Activated CD8-positive, alpha-beta T cell treated with anti-CD3 and anti-CD28 coated beads for 36 hours (primary cell): Measurements from ENCODE around the gene ZFAND2A. TPM values are rescaled to one million over a fixed set of nuclear protein-coding genes. Genes with fewer than 3 reads are reported as not detected.

Source experiments
- ATAC-seq: fragments of 200-7000 bp; cut with Tn5 transposase; one replicate; pipeline ENCODE4 v1.10.0; 2021; ENCODE audit warnings: mild to moderate bottlenecking, moderate library complexity
- CTCF ChIA-PET: fragments of 350-600 bp; sonication (Branson Sonifier 250); formaldehyde crosslinking; loops from one replicate; lab custom pipeline; 2021; ENCODE audit warnings: antibody characterized with exemption; lab: Charles Lee
- POLR2A ChIA-PET: fragments of 350-600 bp; sonication (Branson Sonifier 250); formaldehyde crosslinking; loops from one replicate; lab custom pipeline; 2021; ENCODE audit warnings: antibody characterized with exemption; lab: Charles Lee
- DNase-seq: peaks from one replicate; pipeline ENCODE4 v3.0.0-alpha.2; 2020
- H3K27ac Mint-ChIP-seq: one replicate; pipeline ENCODE4 v1.8.0; 2021; ENCODE audit warnings: mild to moderate bottlenecking, mixed read lengths
- H3K27me3 Mint-ChIP-seq: one replicate; pipeline ENCODE4 v1.8.0; 2021; ENCODE audit warnings: mixed read lengths
- H3K36me3 Mint-ChIP-seq: one replicate; pipeline ENCODE4 v1.8.0; 2021; ENCODE audit warnings: low read depth, mixed read lengths
- H3K4me1 Mint-ChIP-seq: one replicate; pipeline ENCODE4 v1.8.0; 2021; ENCODE audit warnings: low read depth, mixed read lengths
- H3K4me3 Mint-ChIP-seq: one replicate; pipeline ENCODE4 v1.8.0; 2021; ENCODE audit warnings: mild to moderate bottlenecking, moderate library complexity, mixed read lengths
- H3K9me3 Mint-ChIP-seq: one replicate; pipeline ENCODE4 v1.8.0; 2021; ENCODE audit warnings: mixed read lengths
- CTCF ChIP-seq: fragments of 200-600 bp; IDR thresholded peaks from one replicate; pipeline ENCODE4 v1.8.0; 2022; ENCODE audit warnings: antibody characterized with exemption, mild to moderate bottlenecking
- intact Hi-C: fragments of 100-400 bp; cut with micrococcal nuclease; formaldehyde crosslinking; loops from one replicate; pipeline ENCODE4 v1.10.0; 2022
- total RNA-seq, 2 experiments: library from RNA; stranded (reverse); gene quantifications; one replicate each; pipeline ENCODE4 v1.2.3, GENCODE V29; 2021

The ZFAND2A gene
- total RNA-seq, 2 experiments from 2014 or later = 22.1 to 23.5 TPM

DNA sequence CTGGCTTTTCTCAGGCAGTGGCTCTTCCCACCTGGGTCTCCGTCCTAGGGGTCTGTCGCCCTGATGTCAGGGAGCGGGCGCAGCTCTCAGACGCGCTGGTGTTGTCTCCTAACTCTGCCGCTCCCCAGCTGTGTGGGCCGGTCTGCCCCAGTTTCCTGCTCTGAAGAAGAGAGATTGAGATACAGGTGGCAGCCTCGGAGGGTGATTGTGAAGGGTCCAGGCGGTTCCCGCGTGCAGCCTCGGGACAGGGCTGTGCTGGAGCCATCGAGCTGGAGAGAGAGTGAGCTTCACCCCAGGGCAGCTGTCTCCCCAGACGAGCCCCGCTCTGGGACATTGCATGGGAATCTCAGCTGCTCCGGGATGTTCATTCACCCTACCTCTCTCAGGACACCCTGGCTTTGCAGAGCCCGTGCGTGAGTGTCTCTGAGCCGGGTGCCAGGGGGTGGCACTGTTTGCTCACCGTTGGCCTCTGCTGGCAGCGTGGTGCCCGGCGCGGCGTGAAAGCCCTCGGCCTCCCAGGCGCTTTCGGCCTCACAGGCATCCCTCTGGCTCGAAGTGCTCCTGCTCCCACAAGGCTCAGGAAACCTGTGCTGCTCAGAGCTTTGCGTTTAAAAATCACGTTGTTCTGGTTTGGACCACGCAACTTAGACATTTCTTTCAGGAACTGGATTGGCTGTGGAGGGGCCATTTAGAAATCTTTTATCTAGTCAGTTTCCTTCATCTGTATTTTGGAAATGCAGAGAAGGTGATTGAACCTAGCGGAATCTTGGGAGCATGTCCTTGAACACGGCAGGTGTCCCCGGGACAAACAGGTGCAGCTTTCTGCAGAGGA is 33.8 kb upstream of the ZFAND2A start:
- peak; percentile 23 for TF ChIP-seq CTCF
- intact Hi-C loops = no loop called here
- ChIA-PET POLR2A (interaction anchor here (0.8 kb wide), 1 partner anchor 17 kb away, joined by 4 read pairs; no protein-coding TSS in a partner anchor), CTCF (interaction anchor here (0.6 to 5.1 kb wide), 11 partner anchors 10 to 239 kb away, joined by 3 to 37 read pairs (median 5); no protein-coding TSS in a partner anchor)
- Mint-ChIP-seq H3K27me3 (peaks cover 16% of the 10 kb centered on the region), H3K9me3 (no peaks in the 10 kb centered on the region), H3K4me1 (peaks cover 10% of the 10 kb centered on the region), H3K27ac (no peak overlapping the region), H3K36me3 (no peaks in the 10 kb centered on the region), H3K4me3 (no peak overlapping the region)
- DNase-seq (peak; percentile 62), ATAC-seq (peak; percentile 54)

DNA sequence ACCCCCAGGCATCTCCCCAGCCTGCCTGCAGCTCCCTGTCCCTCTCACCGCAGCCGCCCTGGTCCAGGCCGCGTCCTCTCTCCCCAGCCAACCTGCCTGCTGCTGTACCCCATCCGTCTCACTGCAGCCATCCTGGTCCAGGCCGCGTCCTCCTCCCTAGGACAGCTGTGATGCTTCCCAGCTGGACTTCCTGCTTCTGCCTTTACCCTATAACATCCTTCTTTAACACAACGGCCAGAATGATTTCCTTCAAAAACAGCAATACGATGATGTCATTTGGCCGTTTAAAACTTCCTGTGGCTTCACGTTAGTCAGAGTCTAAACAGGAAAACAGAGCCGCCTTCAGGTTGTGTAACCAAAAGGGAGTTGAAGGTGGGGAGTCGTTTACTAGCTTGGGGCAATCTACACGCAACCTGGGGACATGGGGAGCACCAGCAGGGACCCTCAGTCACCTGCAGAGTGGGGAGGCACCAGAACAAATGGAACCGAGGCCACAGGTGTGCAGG is 32.2 kb upstream of the ZFAND2A start:
- DNase-seq (peak; percentile 52), ATAC-seq (peak; percentile 83)
- Mint-ChIP-seq H3K27me3 (peaks cover 17% of the 10 kb centered on the region), H3K4me3 (peak overlapping the region; percentile 66), H3K4me1 (peaks cover 10% of the 10 kb centered on the region), H3K9me3 (no peaks in the 10 kb centered on the region), H3K27ac (peak overlapping the region; percentile 93), H3K36me3 (no peaks in the 10 kb centered on the region)
- intact Hi-C loops = no loop called here
- ChIA-PET POLR2A (interaction anchor here (0.6 to 1.6 kb wide), 3 partner anchors 13 to 18 kb away, joined by 3 to 4 read pairs (median 3); no protein-coding TSS in a partner anchor), CTCF (interaction anchor here (1.0 to 5.1 kb wide), 10 partner anchors 9 to 241 kb away, joined by 3 to 37 read pairs (median 4); no protein-coding TSS in a partner anchor)
- TF ChIP-seq CTCF = no peak

DNA sequence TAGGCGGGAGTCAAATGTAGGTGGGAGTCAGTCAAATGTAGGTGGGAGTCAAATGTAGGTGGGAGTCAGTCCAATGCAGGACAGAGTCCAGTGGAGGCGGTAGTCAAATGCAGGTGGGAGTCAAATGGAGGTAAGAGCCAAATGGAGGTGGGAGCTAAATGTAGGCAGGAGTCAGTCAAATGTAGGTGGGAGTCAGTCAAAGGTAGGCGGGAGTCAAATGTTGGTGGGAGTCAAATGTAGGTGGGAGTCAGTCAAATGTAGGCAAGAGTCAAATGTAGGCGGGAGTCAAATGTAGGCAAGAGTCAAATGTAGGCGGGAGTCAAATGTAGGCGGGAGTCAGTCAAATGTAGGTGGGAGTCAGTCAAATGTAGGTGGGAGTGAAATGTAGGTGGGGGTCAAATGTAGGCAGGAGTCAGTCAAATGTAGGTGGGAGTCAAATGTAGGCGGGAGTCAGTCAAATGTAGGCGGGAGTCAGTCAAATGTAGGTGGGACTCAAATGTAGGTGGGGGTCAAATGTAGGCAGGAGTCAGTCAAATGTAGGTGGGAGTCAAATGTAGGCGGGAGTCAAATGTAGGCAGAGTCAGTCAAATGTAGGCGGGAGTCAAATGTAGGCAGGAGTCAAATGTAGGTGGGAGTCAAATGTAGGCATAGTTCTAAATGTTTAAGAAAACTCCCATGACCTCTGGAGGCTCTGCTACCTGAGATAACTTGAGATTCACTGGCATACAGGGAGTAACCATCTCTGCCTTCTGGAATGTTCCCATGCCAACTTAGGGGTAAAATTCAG is 30.2 kb upstream of the ZFAND2A start:
- Mint-ChIP-seq H3K27me3 (peaks cover 19% of the 10 kb centered on the region), H3K9me3 (no peaks in the 10 kb centered on the region), H3K4me3 (no peak overlapping the region), H3K4me1 (peaks cover 10% of the 10 kb centered on the region), H3K27ac (no peak overlapping the region), H3K36me3 (no peaks in the 10 kb centered on the region)
- intact Hi-C loops = no loop called here
- POLR2A ChIA-PET = no interaction called here
- TF ChIP-seq CTCF = no peak
- DNase-seq = no peak
- no peak for ATAC-seq
- CTCF ChIA-PET = interaction anchor here (6.3 kb wide), 1 partner anchor 14 kb away, joined by 29 read pairs; no protein-coding TSS in a partner anchor

DNA sequence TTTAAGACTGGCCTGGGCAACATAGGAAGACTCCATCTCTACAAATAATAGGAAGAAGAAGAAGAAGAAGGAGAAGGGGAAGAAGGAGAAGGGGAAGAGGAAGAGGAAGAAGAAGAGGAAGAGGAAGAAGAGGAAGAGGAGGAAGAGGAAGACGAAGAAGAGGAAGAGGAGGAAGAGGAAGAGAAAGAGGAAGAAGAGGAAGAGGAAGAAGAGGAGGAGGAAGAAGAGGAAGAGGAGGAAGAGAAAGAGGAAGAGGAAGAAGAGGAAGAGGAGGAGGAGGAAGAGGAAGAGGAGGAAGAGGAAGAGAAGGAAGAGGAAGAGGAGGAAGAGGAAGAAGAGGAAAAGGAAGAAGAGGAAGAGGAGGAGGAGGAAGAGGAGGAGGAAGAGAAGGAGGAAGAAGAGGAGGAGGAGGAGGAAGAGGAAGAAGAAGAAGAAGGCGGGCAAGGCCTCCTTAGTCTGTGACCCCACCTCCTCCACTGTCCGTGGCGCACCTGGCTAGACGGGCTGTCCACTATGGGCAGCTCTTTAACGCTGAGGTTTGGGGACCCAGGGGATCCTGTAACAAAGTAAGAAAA is 28.8 kb upstream of the ZFAND2A start:
- ChIA-PET CTCF (interaction anchor here (1.1 to 6.3 kb wide), 2 partner anchors 13 to 123 kb away, joined by 3 to 29 read pairs; no protein-coding TSS in a partner anchor), POLR2A (no interaction called here)
- no peak for DNase-seq
- no peak for ATAC-seq
- intact Hi-C loops = no loop called here
- Mint-ChIP-seq H3K36me3 (no peaks in the 10 kb centered on the region), H3K4me3 (no peak overlapping the region), H3K4me1 (peaks cover 10% of the 10 kb centered on the region), H3K9me3 (no peaks in the 10 kb centered on the region), H3K27me3 (peaks cover 18% of the 10 kb centered on the region), H3K27ac (no peak overlapping the region)
- TF ChIP-seq CTCF = no peak
